NT2/D1 (cell line): ENCODE data around the gene C6orf62.
"Not testable (repeated sequence)": the region's sequence is repeated elsewhere in the genome, so short reads cannot be mapped to it uniquely, and the experiment has no call there.

Experiments
- DNase-seq: peaks from one replicate; pipeline ENCODE4 v3.0.0-alpha.2; 2011; ENCODE audit warnings: low read depth, low spot score
- H3K27me3 ChIP-seq: 2 replicates; pipeline ENCODE4 v1.6.0; 2011; ENCODE audit warnings: mild to moderate bottlenecking; ENCODE audit not compliant: insufficient read length, insufficient read depth
- H3K36me3 ChIP-seq: 2 replicates; pipeline ENCODE4 v1.6.1; 2011; ENCODE audit warnings: mild to moderate bottlenecking, low read length, mixed read lengths; ENCODE audit not compliant: insufficient read depth, insufficient read length
- H3K4me1 ChIP-seq: 2 replicates; pipeline ENCODE4 v1.5.1; 2011; ENCODE audit not compliant: insufficient read depth, insufficient read length
- H3K4me3 ChIP-seq: 2 replicates; pipeline ENCODE4 v1.5.1; 2011; ENCODE audit warnings: low read depth; ENCODE audit not compliant: insufficient read length
- H3K9ac ChIP-seq: 2 replicates; pipeline ENCODE4 v1.6.0; 2011; ENCODE audit warnings: low read depth; ENCODE audit not compliant: insufficient read length
- H3K9me3 ChIP-seq: 2 replicates; pipeline ENCODE4 v1.5.1; 2011; ENCODE audit warnings: mild to moderate bottlenecking, low read length; ENCODE audit not compliant: insufficient read depth
- SUZ12 ChIP-seq: IDR thresholded peaks from 2 replicates; pipeline ENCODE4 v1.6.1; 2011; ENCODE audit not compliant: insufficient read length, insufficient read depth; ENCODE audit errors: extremely low read depth
- YY1 ChIP-seq: IDR thresholded peaks from 2 replicates; pipeline ENCODE4 v1.6.1; 2011; ENCODE audit not compliant: insufficient read length, insufficient read depth
- ZNF274 ChIP-seq: IDR thresholded peaks from 2 replicates; pipeline ENCODE4 v1.6.1; 2011; ENCODE audit warnings: mild to moderate bottlenecking, low read depth, low read length

C6orf62 gene

DNA sequence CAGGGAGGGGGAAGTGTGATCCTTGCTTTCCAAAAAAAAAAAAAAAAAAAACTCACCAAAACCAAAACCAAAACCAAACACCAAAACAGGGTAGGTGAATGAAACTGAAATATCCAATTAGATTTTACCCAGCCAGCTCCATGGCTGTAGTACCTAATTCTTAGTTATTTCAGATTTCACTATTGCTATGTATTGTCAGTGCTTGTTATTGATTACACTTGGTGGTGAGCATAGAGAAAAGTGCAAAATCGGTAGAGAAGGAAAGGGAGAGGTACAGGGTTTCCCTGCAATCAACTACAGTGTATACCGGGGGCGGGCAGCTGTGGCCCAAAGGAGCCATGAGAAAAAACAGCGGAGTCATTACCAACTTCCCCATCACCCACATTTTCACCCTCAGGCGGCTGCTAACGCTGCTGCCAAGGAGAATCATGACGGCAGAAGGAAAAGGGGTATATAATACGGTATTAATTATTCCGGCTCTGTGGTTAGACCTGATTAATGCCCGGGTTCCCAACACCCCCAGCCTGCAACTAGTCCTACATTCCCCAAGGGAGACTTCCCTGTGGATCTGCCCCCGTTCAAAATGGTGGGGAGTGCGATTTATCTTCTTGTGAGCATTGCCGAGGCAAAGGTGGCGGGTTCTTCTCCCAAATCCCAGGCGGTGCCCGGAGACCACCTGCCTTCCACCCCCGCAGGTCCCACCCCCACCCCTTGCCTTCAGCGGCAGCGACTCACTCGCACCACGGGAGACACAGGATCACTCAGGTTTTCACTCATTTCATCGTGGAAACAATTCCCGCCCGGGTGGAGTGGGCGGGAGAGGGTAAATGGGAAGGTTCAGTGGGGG is at the start of gene C6orf62:
C6orf62 (minus strand) TSS at position 30 of the 847 bp plus-strand sequence. CDS start 486 bp downstream, outside the sequence.
- DNase-seq = no peak
- H3K27me3 ChIP-seq = no peaks in the 10 kb centered on the region
- TF ChIP-seq ZNF274 = no peak
- peaks cover 49% of the 10 kb centered on the region for H3K36me3 ChIP-seq
- peak within 1 kb of the TSS; percentile 90 for H3K4me3 ChIP-seq
- H3K4me1 ChIP-seq = no peaks in the 10 kb centered on the region
- H3K9ac ChIP-seq = peak within 1 kb of the TSS; percentile 95
- no peaks in the 10 kb centered on the region for H3K9me3 ChIP-seq

DNA sequence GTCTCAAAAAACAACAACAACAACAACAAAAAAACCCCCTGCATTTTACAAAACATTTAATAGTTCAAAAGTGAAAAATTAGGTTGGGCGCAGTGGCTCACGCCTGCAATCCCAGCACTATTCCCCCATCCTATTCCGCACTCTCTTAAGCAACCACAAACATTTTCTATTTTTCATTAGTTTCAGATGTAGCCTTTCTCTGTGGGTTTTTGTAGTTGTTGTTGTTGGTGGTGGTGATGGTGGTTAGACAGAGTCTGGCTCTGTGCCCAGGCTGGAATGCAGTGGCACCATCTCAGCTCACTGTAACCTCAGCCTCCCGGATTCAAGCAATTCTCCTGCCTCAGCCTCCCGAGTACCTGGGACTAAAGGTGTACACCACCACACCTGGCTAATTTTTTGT is 49.4 kb upstream of the C6orf62 start:
- H3K4me1 ChIP-seq = no peaks in the 10 kb centered on the region
- no peak for TF ChIP-seq SUZ12
- TF ChIP-seq YY1 = no peak
- no peaks in the 10 kb centered on the region for H3K27me3 ChIP-seq
- no peak overlapping the region for H3K4me3 ChIP-seq
- no peaks in the 10 kb centered on the region for H3K36me3 ChIP-seq
- DNase-seq = no peak
- no peaks in the 10 kb centered on the region for H3K9me3 ChIP-seq
- no peak overlapping the region for H3K9ac ChIP-seq

DNA sequence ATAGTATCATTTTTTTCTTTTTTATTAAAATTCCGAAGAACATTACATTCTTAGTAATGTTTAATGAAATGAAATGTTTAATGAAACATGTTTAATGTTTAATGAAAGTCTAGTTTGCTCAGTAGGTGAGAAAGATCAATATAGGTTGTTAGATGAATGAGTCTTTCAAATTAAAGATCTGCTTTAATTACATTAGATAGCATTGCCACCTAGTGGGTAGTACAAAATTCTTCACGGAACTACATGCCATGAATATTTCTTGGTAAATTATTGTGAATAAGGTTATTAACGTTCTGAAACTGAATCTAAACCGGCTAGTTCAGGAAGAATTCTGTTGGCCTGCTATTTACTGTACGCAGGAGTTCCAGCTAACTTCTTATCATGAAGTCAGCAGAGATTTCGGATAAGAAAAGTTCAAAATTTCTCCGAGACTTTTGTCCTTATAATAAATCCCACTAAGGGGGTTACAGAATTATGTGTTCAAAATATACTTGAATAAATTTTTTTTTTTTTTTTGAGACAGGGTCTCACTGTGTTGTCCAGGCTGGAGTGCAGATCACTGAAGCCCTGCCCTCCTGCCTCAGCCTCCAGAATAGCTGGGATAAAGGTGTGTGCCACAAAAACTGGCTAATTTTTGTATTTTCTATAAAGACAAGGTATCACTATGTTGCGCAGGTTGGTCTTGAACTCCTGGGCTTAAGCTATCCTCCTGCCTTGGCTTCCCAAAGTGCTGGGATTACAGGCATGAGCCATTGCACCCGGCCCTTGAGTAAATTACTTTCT is 47.9 kb upstream of the C6orf62 start:
- DNase-seq = no peak
- TF ChIP-seq SUZ12 = no peak
- Histone ChIP-seq H3K36me3 (no peaks in the 10 kb centered on the region), H3K4me1 (no peaks in the 10 kb centered on the region), H3K27me3 (no peaks in the 10 kb centered on the region), H3K9ac (no peak overlapping the region), H3K9me3 (no peaks in the 10 kb centered on the region), H3K4me3 (no peak overlapping the region)

DNA sequence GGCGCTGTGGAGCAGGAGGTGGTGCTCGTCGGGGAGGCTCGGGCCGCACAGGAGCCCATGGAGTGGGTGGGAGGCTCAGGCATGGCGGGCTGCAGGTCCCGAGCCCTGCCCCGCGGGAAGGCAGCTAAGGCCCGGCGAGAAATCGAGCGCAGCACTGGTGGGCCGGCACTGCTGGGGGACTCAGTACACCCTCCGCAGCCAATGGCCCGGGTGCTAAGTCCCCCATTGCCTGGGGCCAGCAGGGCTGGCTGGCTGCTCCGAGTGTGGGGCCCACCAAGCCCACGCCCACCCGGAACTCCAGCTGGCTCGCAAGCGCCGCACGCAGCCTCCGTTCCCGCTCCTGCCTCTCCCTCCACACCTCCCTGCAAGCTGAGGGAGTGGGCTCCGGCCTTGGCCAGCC is 47.0 kb upstream of the C6orf62 start:
- H3K9me3 ChIP-seq, H3K9ac ChIP-seq, H3K4me3 ChIP-seq, H3K4me1 ChIP-seq, DNase-seq, H3K27me3 ChIP-seq, H3K36me3 ChIP-seq: not testable (repeated sequence)

DNA sequence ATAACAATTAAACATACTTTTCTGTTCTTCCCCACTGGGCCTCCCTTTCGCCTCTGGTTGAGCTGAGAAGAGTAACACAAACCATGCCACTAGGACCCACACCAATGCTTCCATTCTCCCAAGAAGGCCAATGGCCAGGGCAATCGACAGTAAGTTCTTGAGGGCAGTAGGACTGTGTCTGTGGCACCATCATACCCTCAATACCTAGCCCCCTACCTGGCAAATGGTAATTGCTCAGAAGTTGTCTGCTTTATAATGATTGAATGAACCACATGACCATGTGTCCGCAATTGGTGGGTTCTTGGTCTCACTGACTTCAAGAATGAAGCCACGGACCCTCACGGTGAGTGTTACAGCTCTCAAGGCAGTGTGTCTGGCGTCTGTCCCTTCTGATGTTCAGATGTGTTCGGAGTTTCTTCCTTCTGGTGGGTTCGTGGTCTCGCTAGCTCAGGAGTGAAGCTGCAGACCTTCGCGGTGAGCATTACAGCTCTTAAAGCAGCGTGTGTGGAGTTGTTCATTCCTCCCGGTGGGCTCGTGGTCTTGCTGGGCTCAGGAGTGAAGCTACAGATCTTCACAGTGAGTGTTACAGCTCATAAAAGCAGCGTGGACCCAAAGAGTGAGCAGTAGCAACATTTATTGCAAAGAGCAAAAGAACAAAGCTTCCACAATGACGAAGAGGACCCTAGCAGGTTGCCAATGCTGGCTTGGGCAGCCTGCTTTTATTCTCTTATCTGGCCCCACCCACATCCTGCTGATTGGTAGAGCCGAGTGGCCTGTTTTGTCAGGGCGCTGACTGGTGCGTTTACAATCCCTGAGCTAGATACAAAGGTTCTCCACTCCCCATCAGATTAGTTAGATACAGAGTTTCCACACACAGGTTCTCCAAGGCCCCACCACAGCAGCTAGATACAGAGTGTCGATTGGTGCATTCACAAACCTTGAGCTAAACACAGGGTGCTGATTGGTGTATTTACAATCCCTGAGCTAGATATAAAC is 46.2 kb upstream of the C6orf62 start:
- H3K36me3 ChIP-seq, H3K4me1 ChIP-seq, H3K4me3 ChIP-seq, DNase-seq, H3K9ac ChIP-seq, H3K9me3 ChIP-seq, H3K27me3 ChIP-seq: not testable (repeated sequence)

DNA sequence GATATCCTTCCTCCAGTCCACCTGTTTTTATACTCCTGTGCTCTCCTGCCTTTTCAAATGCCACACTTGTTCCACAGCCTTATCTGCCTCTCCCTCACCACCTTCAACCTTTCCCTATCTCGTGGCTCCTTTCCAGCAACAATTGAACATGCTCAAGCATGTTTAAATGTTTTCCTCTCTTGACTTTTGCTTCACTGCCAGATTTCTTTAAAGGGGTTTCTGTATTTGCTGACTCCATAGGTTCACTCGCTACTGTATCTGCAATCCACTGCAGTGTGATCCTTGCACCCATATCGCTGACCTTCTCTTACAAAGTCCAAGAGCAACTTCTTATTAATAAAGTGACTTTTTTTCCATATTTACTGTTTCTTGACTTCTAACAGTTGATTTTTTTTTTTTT is 44.6 kb upstream of the C6orf62 start:
- Histone ChIP-seq H3K9ac (no peak overlapping the region), H3K4me3 (no peak overlapping the region), H3K36me3 (no peaks in the 10 kb centered on the region), H3K27me3 (no peaks in the 10 kb centered on the region), H3K9me3 (no peaks in the 10 kb centered on the region), H3K4me1 (no peaks in the 10 kb centered on the region)
- DNase-seq = no peak
- TF ChIP-seq ZNF274 (no peak), SUZ12 (no peak), YY1 (no peak)

DNA sequence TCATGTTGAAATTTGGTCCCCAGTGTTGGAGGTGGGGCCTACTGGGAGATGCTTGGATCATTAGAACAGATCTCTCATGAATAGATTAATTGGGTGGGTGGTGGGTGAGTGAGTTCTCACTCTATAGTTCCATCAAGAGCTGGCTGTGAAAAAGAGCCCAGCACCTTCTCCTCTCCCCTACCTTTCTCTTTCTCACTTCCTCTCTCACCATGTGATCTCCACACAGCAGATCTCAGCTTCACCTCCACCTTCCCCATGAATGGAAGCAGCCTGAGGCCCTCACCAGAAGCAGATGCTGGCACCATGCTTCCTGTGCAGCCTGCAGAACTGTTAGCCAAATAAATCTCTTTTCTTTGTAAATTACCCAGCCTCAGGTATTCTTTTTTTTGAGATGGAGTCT is 42.9 kb upstream of the C6orf62 start:
- DNase-seq = no peak
- H3K9ac ChIP-seq = no peak overlapping the region
- H3K36me3 ChIP-seq = no peaks in the 10 kb centered on the region
- no peaks in the 10 kb centered on the region for H3K4me1 ChIP-seq
- H3K9me3 ChIP-seq = no peaks in the 10 kb centered on the region
- no peak overlapping the region for H3K4me3 ChIP-seq
- TF ChIP-seq YY1 (no peak), ZNF274 (no peak), SUZ12 (no peak)
- no peaks in the 10 kb centered on the region for H3K27me3 ChIP-seq
